Stomach (tissue), 4 donors: Measurements from ENCODE around the gene NELFCD.

Source experiments
- CTCF ChIP-seq, 7 experiments: fragments of 450-650 bp in 4 of 7; fragments of 200-600 bp in 3 of 7; sonication (generic) in 3 of 7; IDR thresholded peaks; one replicate each; pipeline ENCODE4 v1.5.1; 2016 to 2019; ENCODE audit warnings: antibody characterized with exemption in 7 of 7, control low read depth in 2 of 7, mild to moderate bottlenecking in 1 of 7
- EP300 ChIP-seq: sonication (generic); formaldehyde crosslinking; IDR thresholded peaks from one replicate; pipeline ENCODE4 v1.6.1; 2017; ENCODE audit warnings: antibody characterized with exemption
- POLR2AphosphoS5 ChIP-seq, 3 donors: sonication (generic); formaldehyde crosslinking; IDR thresholded peaks; one replicate each; pipeline ENCODE4 v1.6.1; 2016; ENCODE audit warnings: antibody characterized with exemption in 3 of 3

- TF ChIP-seq CTCF (IDR thresholded peaks at IDR 0.05) (no peak), EP300 (no peak), POLR2AphosphoS5 (IDR thresholded peaks at IDR 0.05) (no peak)
These were observed 9.6 kb upstream of the NELFCD start for GRCh38 chr20:58971429-58971828.
